ENCODE data around the gene FNDC10.

The FNDC10 gene

GRCh38 chr1:1616045-1616790 is 16.3 kb upstream of the FNDC10 start:
- H3K36me3 ChIP-seq (ENCODE audit: control insufficient read depth in 2 of 2, insufficient read depth in 2 of 2, low read length in 2 of 2): peaks cover 4% of the 10 kb centered on the region in 2 donors
- H3K4me3 ChIP-seq (ENCODE audit: low read length in 2 of 2): peak overlapping the region; percentile 85 to 99
- peak overlapping the region; percentile 100 for H3K27ac ChIP-seq (ENCODE audit: low read depth in 2 of 2, low read length in 2 of 2)
- H3K27me3 ChIP-seq (ENCODE audit: control insufficient read depth in 2 of 2, insufficient read depth in 2 of 2, low read length in 2 of 2): no peaks in the 10 kb centered on the region
- peaks cover 21 to 23% of the 10 kb centered on the region in 2 donors for H3K4me1 ChIP-seq (ENCODE audit: control insufficient read depth in 2 of 2, insufficient read depth in 2 of 2, low read length in 2 of 2)
- no peaks in the 10 kb centered on the region for H3K9me3 ChIP-seq (ENCODE audit: control insufficient read depth in 2 of 2, low read length in 2 of 2)
- peak overlapping the region; percentile 94 to 100 for H3K9ac ChIP-seq (ENCODE audit: low read depth in 1 of 2, low read length in 2 of 2)

GRCh38 chr1:1615256-1616044 is 15.5 kb upstream of the FNDC10 start, which contains the start of gene MIB2:
MIB2 (plus strand) TSS chr1:1615500; CDS start chr1:1623453, 7,953 bp downstream.
- H3K27ac ChIP-seq (ENCODE audit: low read depth in 2 of 2, low read length in 2 of 2): peak within 1 kb of the TSS; percentile 100
- H3K27me3 ChIP-seq (ENCODE audit: control insufficient read depth in 2 of 2, insufficient read depth in 2 of 2, low read length in 2 of 2): no peaks in the 10 kb centered on the region
- H3K36me3 ChIP-seq (ENCODE audit: control insufficient read depth in 2 of 2, insufficient read depth in 2 of 2, low read length in 2 of 2): peaks cover 4% of the 10 kb centered on the region in 2 donors
- no peaks in the 10 kb centered on the region for H3K9me3 ChIP-seq (ENCODE audit: control insufficient read depth in 2 of 2, low read length in 2 of 2)
- H3K4me3 ChIP-seq (ENCODE audit: low read length in 2 of 2): peak within 1 kb of the TSS; percentile 85 to 99
- H3K4me1 ChIP-seq (ENCODE audit: control insufficient read depth in 2 of 2, insufficient read depth in 2 of 2, low read length in 2 of 2): peaks cover 21 to 23% of the 10 kb centered on the region in 2 donors
- H3K9ac ChIP-seq (ENCODE audit: low read depth in 1 of 2, low read length in 2 of 2): peak within 1 kb of the TSS; percentile 94 to 100

GRCh38 chr1:1614954-1615255 is 15.0 kb upstream of the FNDC10 start:
- Histone ChIP-seq H3K9ac (ENCODE audit: low read depth in 1 of 2, low read length in 2 of 2) (peak overlapping the region; percentile 44 to 100), H3K4me1 (ENCODE audit: control insufficient read depth in 2 of 2, insufficient read depth in 2 of 2, low read length in 2 of 2) (peaks cover 21 to 23% of the 10 kb centered on the region in 2 donors), H3K36me3 (ENCODE audit: control insufficient read depth in 2 of 2, insufficient read depth in 2 of 2, low read length in 2 of 2) (peaks cover 4% of the 10 kb centered on the region in 2 donors), H3K4me3 (ENCODE audit: low read length in 2 of 2) (peak overlapping the region; percentile 85 to 99), H3K27ac (ENCODE audit: low read depth in 2 of 2, low read length in 2 of 2) (peak overlapping the region; percentile 100), H3K9me3 (ENCODE audit: control insufficient read depth in 2 of 2, low read length in 2 of 2) (no peaks in the 10 kb centered on the region), H3K27me3 (ENCODE audit: control insufficient read depth in 2 of 2, insufficient read depth in 2 of 2, low read length in 2 of 2) (no peaks in the 10 kb centered on the region)

- Histone ChIP-seq H3K4me3 (ENCODE audit: low read length in 2 of 2) (peak overlapping the region; percentile 85 to 99), H3K36me3 (ENCODE audit: control insufficient read depth in 2 of 2, insufficient read depth in 2 of 2, low read length in 2 of 2) (peaks cover 4% of the 10 kb centered on the region in 2 donors), H3K9ac (ENCODE audit: low read depth in 1 of 2, low read length in 2 of 2) (peak overlapping the region; percentile 47 to 100), H3K9me3 (ENCODE audit: control insufficient read depth in 2 of 2, low read length in 2 of 2) (no peaks in the 10 kb centered on the region), H3K4me1 (ENCODE audit: control insufficient read depth in 2 of 2, insufficient read depth in 2 of 2, low read length in 2 of 2) (peaks cover 21 to 23% of the 10 kb centered on the region in 2 donors), H3K27ac (ENCODE audit: low read depth in 2 of 2, low read length in 2 of 2) (peak overlapping the region in 1 of 2 donors; percentile 100), H3K27me3 (ENCODE audit: control insufficient read depth in 2 of 2, insufficient read depth in 2 of 2, low read length in 2 of 2) (no peaks in the 10 kb centered on the region)
Observed at GRCh38 chr1:1614204-1614953, 14.4 kb upstream of the FNDC10 start.

- Histone ChIP-seq H3K27me3 (ENCODE audit: control insufficient read depth in 2 of 2, insufficient read depth in 2 of 2, low read length in 2 of 2) (no peaks in the 10 kb centered on the region), H3K4me3 (ENCODE audit: low read length in 2 of 2) (peak overlapping the region; percentile 85 to 99), H3K9me3 (ENCODE audit: control insufficient read depth in 2 of 2, low read length in 2 of 2) (no peaks in the 10 kb centered on the region), H3K36me3 (ENCODE audit: control insufficient read depth in 2 of 2, insufficient read depth in 2 of 2, low read length in 2 of 2) (peaks cover 4% of the 10 kb centered on the region in 2 donors), H3K4me1 (ENCODE audit: control insufficient read depth in 2 of 2, insufficient read depth in 2 of 2, low read length in 2 of 2) (peaks cover 21 to 23% of the 10 kb centered on the region in 2 donors), H3K27ac (ENCODE audit: low read depth in 2 of 2, low read length in 2 of 2) (peak overlapping the region in 1 of 2 donors; percentile 100), H3K9ac (ENCODE audit: low read depth in 1 of 2, low read length in 2 of 2) (no peak overlapping the region)
Observed at GRCh38 chr1:1613509-1614082, 13.7 kb upstream of the FNDC10 start.

- Histone ChIP-seq H3K27ac (ENCODE audit: low read depth in 2 of 2, low read length in 2 of 2) (no peak overlapping the region), H3K9me3 (ENCODE audit: control insufficient read depth in 2 of 2, low read length in 2 of 2) (no peaks in the 10 kb centered on the region), H3K4me1 (ENCODE audit: control insufficient read depth in 2 of 2, insufficient read depth in 2 of 2, low read length in 2 of 2) (peaks cover 19 to 22% of the 10 kb centered on the region in 2 donors), H3K4me3 (ENCODE audit: low read length in 2 of 2) (no peak overlapping the region), H3K9ac (ENCODE audit: low read depth in 1 of 2, low read length in 2 of 2) (no peak overlapping the region), H3K27me3 (ENCODE audit: control insufficient read depth in 2 of 2, insufficient read depth in 2 of 2, low read length in 2 of 2) (no peaks in the 10 kb centered on the region), H3K36me3 (ENCODE audit: control insufficient read depth in 2 of 2, insufficient read depth in 2 of 2, low read length in 2 of 2) (no peaks in the 10 kb centered on the region)
Observed at GRCh38 chr1:1612104-1612400, 12.1 kb upstream of the FNDC10 start.

- no peak overlapping the region for H3K4me3 ChIP-seq (ENCODE audit: low read length in 2 of 2)
- H3K27me3 ChIP-seq (ENCODE audit: control insufficient read depth in 2 of 2, insufficient read depth in 2 of 2, low read length in 2 of 2): no peaks in the 10 kb centered on the region
- H3K36me3 ChIP-seq (ENCODE audit: control insufficient read depth in 2 of 2, insufficient read depth in 2 of 2, low read length in 2 of 2): no peaks in the 10 kb centered on the region
- H3K9ac ChIP-seq (ENCODE audit: low read depth in 1 of 2, low read length in 2 of 2): no peak overlapping the region
- peaks cover 14 to 15% of the 10 kb centered on the region in 2 donors for H3K4me1 ChIP-seq (ENCODE audit: control insufficient read depth in 2 of 2, insufficient read depth in 2 of 2, low read length in 2 of 2)
- H3K9me3 ChIP-seq (ENCODE audit: control insufficient read depth in 2 of 2, low read length in 2 of 2): no peaks in the 10 kb centered on the region
- H3K27ac ChIP-seq (ENCODE audit: low read depth in 2 of 2, low read length in 2 of 2): no peak overlapping the region
Observed at GRCh38 chr1:1610796-1611195, 10.9 kb upstream of the FNDC10 start.

GRCh38 chr1:1609822-1610485 is 10.0 kb upstream of the FNDC10 start:
- Histone ChIP-seq H3K36me3 (ENCODE audit: control insufficient read depth in 2 of 2, insufficient read depth in 2 of 2, low read length in 2 of 2) (no peaks in the 10 kb centered on the region), H3K9me3 (ENCODE audit: control insufficient read depth in 2 of 2, low read length in 2 of 2) (no peaks in the 10 kb centered on the region), H3K27me3 (ENCODE audit: control insufficient read depth in 2 of 2, insufficient read depth in 2 of 2, low read length in 2 of 2) (no peaks in the 10 kb centered on the region), H3K9ac (ENCODE audit: low read depth in 1 of 2, low read length in 2 of 2) (no peak overlapping the region), H3K4me1 (ENCODE audit: control insufficient read depth in 2 of 2, insufficient read depth in 2 of 2, low read length in 2 of 2) (peaks cover 14% of the 10 kb centered on the region in 2 donors), H3K4me3 (ENCODE audit: low read length in 2 of 2) (no peak overlapping the region), H3K27ac (ENCODE audit: low read depth in 2 of 2, low read length in 2 of 2) (no peak overlapping the region)

- H3K9ac ChIP-seq (ENCODE audit: low read depth in 1 of 2, low read length in 2 of 2): no peak overlapping the region
- H3K36me3 ChIP-seq (ENCODE audit: control insufficient read depth in 2 of 2, insufficient read depth in 2 of 2, low read length in 2 of 2): no peaks in the 10 kb centered on the region
Observed at GRCh38 chr1:1606232-1606631, 6.3 kb upstream of the FNDC10 start.

More at GRCh38 chr1:1606232-1606631, 6.3 kb upstream of the FNDC10 start:
- Histone ChIP-seq H3K4me3 (ENCODE audit: low read length in 2 of 2) (no peak overlapping the region), H3K27me3 (ENCODE audit: control insufficient read depth in 2 of 2, insufficient read depth in 2 of 2, low read length in 2 of 2) (no peaks in the 10 kb centered on the region), H3K9me3 (ENCODE audit: control insufficient read depth in 2 of 2, low read length in 2 of 2) (no peaks in the 10 kb centered on the region), H3K27ac (ENCODE audit: low read depth in 2 of 2, low read length in 2 of 2) (no peak overlapping the region), H3K4me1 (ENCODE audit: control insufficient read depth in 2 of 2, insufficient read depth in 2 of 2, low read length in 2 of 2) (peaks cover 0 to 4% of the 10 kb centered on the region in 2 donors)

Data from mucosa of rectum (tissue), 2 donors.